Endothelial cell (in vitro differentiated cells): ENCODE results near the gene ROMO1. TPM values are rescaled to one million over a fixed set of nuclear protein-coding genes. Genes with fewer than 3 reads are reported as not detected.

Experiments used
- DNase-seq: peaks from one replicate; pipeline ENCODE4 v3.0.0; 2021; ENCODE audit warnings: low spot score
- H3K27ac Mint-ChIP-seq: one replicate; pipeline ENCODE4 v1.8.0; 2021; ENCODE audit warnings: mixed read lengths, inconsistent platforms; ENCODE audit not compliant: unreplicated experiment
- H3K27me3 Mint-ChIP-seq: one replicate; pipeline ENCODE4 v1.8.0; 2021; ENCODE audit warnings: mild to moderate bottlenecking, moderate library complexity, mixed read lengths, inconsistent platforms; ENCODE audit not compliant: unreplicated experiment
- H3K36me3 Mint-ChIP-seq: one replicate; pipeline ENCODE4 v1.8.0; 2021; ENCODE audit warnings: mild to moderate bottlenecking, low read depth, mixed read lengths, inconsistent platforms; ENCODE audit not compliant: unreplicated experiment
- H3K4me1 Mint-ChIP-seq: one replicate; pipeline ENCODE4 v1.8.0; 2021; ENCODE audit warnings: mild to moderate bottlenecking, mixed read lengths, inconsistent platforms; ENCODE audit not compliant: unreplicated experiment
- H3K4me3 Mint-ChIP-seq: one replicate; pipeline ENCODE4 v1.8.0; 2021; ENCODE audit warnings: mild to moderate bottlenecking, mixed read lengths, inconsistent platforms; ENCODE audit not compliant: unreplicated experiment
- H3K9me3 Mint-ChIP-seq: one replicate; pipeline ENCODE4 v1.8.0; 2021; ENCODE audit warnings: mixed read lengths, inconsistent platforms; ENCODE audit not compliant: unreplicated experiment
- total RNA-seq: library from RNA; stranded (reverse); fragmentation: NEBNext Ultra II Directional; extraction: Animal tissue kit (Norgen Biotek cat#: 25700); gene quantifications from one replicate; pipeline ENCODE4 v1.2.1, GENCODE V29; 2021; ENCODE audit not compliant: unreplicated experiment
- TF ChIP-seq, protein P1 (sequence below): fragments of 200-600 bp; sonication (generic); IDR thresholded peaks from one replicate; pipeline ENCODE4 v1.5.0; 2021; ENCODE audit warnings: antibody characterized with exemption; ENCODE audit not compliant: unreplicated experiment

ROMO1 gene
- total RNA-seq, 1 donor from 2014 or later: 159 TPM

DNA sequence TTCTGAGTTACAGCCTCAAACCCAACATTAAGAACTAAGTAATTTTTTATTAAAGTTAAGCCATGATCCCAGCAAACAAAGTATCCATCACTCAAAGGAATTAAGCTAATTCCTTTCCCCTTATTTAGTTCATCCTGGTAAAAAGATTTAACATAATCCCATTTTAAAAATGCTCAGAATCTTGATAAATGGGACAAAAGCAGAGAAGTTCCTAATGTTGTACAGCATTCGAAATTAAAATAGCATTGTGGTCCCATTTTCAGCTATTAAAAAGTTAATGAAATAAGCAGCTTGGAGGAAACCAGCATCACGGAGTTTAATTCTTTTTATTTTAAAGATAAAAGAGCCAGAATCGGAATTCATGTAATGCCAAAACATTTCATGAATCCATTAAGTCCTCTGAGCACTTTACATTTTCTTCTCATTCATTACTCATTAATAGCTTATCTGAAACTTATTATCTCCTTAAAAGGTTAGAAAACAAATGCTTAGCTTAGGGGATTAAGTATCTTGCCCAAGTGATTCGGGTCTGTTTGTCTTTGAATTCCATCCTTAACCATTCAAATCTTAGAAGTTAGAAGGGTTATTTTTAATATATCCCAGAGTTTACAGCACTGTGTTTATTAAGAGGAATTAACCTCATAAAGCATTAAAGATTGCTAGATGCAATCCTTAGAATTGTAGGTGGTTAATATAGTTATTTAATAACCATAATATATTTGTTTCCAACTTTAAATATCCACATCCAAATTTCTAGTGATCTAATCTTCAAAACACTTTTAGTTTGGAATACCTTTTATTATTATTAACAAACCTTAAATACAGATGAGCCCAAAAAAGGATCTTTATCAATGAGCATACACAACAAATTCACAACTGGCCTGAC, 31.6 kb downstream of the ROMO1 start:
- H3K27me3 Mint-ChIP-seq: no peaks in the 10 kb centered on the region
- H3K27ac Mint-ChIP-seq: no peak overlapping the region
- H3K4me1 Mint-ChIP-seq: peaks cover 10% of the 10 kb centered on the region
- peaks cover 38% of the 10 kb centered on the region for H3K36me3 Mint-ChIP-seq
- no peak for DNase-seq
- TF ChIP-seq, protein P1, sequence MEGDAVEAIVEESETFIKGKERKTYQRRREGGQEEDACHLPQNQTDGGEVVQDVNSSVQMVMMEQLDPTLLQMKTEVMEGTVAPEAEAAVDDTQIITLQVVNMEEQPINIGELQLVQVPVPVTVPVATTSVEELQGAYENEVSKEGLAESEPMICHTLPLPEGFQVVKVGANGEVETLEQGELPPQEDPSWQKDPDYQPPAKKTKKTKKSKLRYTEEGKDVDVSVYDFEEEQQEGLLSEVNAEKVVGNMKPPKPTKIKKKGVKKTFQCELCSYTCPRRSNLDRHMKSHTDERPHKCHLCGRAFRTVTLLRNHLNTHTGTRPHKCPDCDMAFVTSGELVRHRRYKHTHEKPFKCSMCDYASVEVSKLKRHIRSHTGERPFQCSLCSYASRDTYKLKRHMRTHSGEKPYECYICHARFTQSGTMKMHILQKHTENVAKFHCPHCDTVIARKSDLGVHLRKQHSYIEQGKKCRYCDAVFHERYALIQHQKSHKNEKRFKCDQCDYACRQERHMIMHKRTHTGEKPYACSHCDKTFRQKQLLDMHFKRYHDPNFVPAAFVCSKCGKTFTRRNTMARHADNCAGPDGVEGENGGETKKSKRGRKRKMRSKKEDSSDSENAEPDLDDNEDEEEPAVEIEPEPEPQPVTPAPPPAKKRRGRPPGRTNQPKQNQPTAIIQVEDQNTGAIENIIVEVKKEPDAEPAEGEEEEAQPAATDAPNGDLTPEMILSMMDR: no peak
- no peak overlapping the region for H3K4me3 Mint-ChIP-seq
- no peaks in the 10 kb centered on the region for H3K9me3 Mint-ChIP-seq

DNA sequence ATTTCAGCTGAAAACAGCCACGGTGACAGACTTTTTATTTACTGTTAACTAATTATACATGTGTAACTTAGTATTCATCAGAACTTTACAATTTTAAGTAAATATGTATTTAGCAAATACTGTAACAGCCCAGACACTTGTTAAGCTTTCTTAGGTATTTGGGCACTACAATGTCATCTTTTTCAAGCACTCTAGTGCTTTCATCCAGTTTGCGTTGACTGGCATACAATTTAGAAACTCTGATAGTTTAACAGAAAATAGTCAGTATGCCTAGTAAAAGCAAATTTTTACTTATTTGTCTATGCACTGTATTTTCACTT, 32.2 kb downstream of the ROMO1 start:
- Mint-ChIP-seq H3K4me1 (peaks cover 10% of the 10 kb centered on the region), H3K4me3 (no peak overlapping the region), H3K36me3 (peaks cover 38% of the 10 kb centered on the region), H3K27ac (no peak overlapping the region), H3K9me3 (no peaks in the 10 kb centered on the region), H3K27me3 (no peaks in the 10 kb centered on the region)
- DNase-seq: no peak
- TF ChIP-seq, protein P1: no peak

DNA sequence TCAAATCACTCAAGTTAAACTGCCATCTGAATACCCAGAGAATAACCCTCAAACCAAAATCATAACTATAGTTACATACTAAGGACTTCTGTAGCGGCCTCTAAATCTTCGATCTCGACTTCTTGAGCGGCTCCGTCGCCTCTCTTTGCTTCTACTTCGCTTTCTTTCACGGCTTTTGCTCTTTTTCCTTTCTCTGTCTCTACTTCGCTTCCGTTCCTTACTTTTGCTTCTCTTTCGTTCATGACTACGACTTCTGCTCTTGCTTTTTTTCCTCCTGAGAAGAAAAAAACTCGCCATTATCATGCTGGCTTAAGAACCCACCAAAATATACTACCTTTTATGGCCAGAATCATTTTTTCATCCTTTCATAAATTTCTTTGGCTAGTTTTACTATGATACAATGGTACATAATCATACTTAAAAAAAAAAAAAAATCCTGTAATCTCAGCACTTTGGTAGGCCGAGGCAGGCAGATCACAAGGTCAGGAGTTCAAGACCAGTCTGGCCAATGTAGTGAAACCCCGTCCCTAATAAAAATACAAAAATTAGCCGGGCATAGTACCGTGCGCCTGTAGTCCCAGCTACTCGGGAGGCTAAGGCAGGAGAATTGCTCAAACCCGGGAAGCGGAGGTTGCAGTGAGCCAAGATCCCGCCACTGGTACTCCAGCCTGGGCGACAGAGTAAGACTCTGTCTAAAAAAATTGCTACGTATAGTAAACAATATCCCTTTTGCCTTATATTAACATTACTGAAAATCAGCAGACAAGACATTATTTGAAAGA, 32.8 kb downstream of the ROMO1 start:
- H3K36me3 Mint-ChIP-seq: peaks cover 33% of the 10 kb centered on the region
- H3K4me3 Mint-ChIP-seq: peak overlapping the region; percentile 61
- H3K27ac Mint-ChIP-seq: no peak overlapping the region

DNA sequence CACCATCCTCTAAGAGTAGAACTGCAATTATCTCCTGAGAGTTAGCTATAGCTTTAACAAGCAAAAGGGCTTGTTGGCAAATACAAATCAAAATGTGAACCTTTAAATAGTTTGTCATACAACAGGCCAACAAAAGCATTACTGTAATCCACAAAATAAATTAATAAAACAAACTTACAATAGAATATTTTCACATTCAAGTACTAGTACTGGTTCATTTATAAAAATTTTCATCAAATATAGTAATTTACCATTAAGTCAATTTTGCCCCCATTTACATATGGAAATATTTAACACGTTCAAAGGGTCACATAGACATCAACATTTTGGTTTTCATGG, 33.4 kb downstream of the ROMO1 start:
- H3K27ac Mint-ChIP-seq: no peak overlapping the region
- no peak for DNase-seq
- H3K4me1 Mint-ChIP-seq: peaks cover 10% of the 10 kb centered on the region
- TF ChIP-seq, protein P1: no peak
- no peaks in the 10 kb centered on the region for H3K9me3 Mint-ChIP-seq
- no peaks in the 10 kb centered on the region for H3K27me3 Mint-ChIP-seq
- H3K36me3 Mint-ChIP-seq: peaks cover 33% of the 10 kb centered on the region
- no peak overlapping the region for H3K4me3 Mint-ChIP-seq

More for the DNA sequence above, 32.8 kb downstream of the ROMO1 start:
- DNase-seq: no peak
- H3K4me1 Mint-ChIP-seq: peaks cover 10% of the 10 kb centered on the region
- H3K9me3 Mint-ChIP-seq: no peaks in the 10 kb centered on the region
- no peaks in the 10 kb centered on the region for H3K27me3 Mint-ChIP-seq
- TF ChIP-seq, protein P1: no peak

DNA sequence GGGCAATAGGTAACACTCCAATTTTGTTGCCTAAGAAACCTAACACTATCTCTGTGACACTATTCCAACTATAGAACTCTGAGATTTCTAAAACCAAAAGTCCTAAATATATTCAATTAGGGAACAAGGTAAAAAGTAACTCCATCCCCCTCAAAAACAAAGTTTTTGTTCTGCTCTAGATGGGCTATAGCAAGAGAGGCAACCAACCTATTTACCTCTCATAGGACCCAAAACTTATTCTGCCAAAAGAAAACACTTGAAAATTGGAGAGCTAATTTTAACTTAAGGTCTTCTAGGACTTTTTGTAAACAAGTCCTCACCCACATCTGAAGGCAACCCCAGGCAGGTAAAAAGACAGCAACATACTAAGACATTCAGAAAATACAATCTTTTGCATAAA, 35.2 kb downstream of the ROMO1 start:
- peaks cover 20% of the 10 kb centered on the region for H3K4me1 Mint-ChIP-seq
- H3K27me3 Mint-ChIP-seq: no peaks in the 10 kb centered on the region
- TF ChIP-seq, protein P1: no peak
- DNase-seq: no peak
- H3K36me3 Mint-ChIP-seq: peaks cover 42% of the 10 kb centered on the region
- H3K27ac Mint-ChIP-seq: peak overlapping the region; percentile 62
- H3K4me3 Mint-ChIP-seq: no peak overlapping the region
- H3K9me3 Mint-ChIP-seq: no peaks in the 10 kb centered on the region
